Chondrocyte (in vitro differentiated cells): ENCODE data around the gene CDCA4. TPM values are rescaled to one million over a fixed set of nuclear protein-coding genes. Genes with fewer than 3 reads are reported as not detected.

Experiments used
- DNase-seq: peaks from one replicate; pipeline ENCODE4 v3.0.0; 2021; ENCODE audit warnings: mixed read lengths, low spot score
- H3K27ac Mint-ChIP-seq: one replicate; pipeline ENCODE4 v1.8.0; 2021; ENCODE audit warnings: mild to moderate bottlenecking, moderate library complexity, mixed read lengths; ENCODE audit not compliant: unreplicated experiment
- H3K27me3 Mint-ChIP-seq: 2 replicates; pipeline ENCODE4 v1.8.0; 2021; ENCODE audit warnings: low read depth, mixed read lengths
- H3K36me3 Mint-ChIP-seq: 2 replicates; pipeline ENCODE4 v1.8.0; 2021; ENCODE audit warnings: low read depth, mixed read lengths
- H3K4me1 Mint-ChIP-seq: 2 replicates; pipeline ENCODE4 v1.8.0; 2021; ENCODE audit warnings: low read depth, mild to moderate bottlenecking, mixed read lengths
- H3K4me3 Mint-ChIP-seq: one replicate; pipeline ENCODE4 v1.8.0; 2021; ENCODE audit warnings: mild to moderate bottlenecking, moderate library complexity, mixed read lengths; ENCODE audit not compliant: unreplicated experiment
- H3K9me3 Mint-ChIP-seq: 2 replicates; pipeline ENCODE4 v1.8.0; 2021; ENCODE audit warnings: low read depth, mixed read lengths
- CTCF ChIP-seq: fragments of 200-600 bp; sonication (generic); IDR thresholded peaks from 2 replicates; pipeline ENCODE4 v1.5.0; 2021; ENCODE audit warnings: antibody characterized with exemption, mild to moderate bottlenecking, moderate library complexity
- total RNA-seq: library from RNA; stranded (reverse); gene quantifications from 3 replicates; pipeline ENCODE4 v1.2.1, GENCODE V29; 2021

CDCA4 gene
- total RNA-seq, 1 donor from 2014 or later: 18.0 TPM

- no peak overlapping the region for H3K27ac Mint-ChIP-seq
- no peak overlapping the region for H3K4me3 Mint-ChIP-seq
- no peaks in the 10 kb centered on the region for H3K27me3 Mint-ChIP-seq
- no peak for TF ChIP-seq CTCF
- H3K9me3 Mint-ChIP-seq: no peaks in the 10 kb centered on the region
- DNase-seq: peak; percentile 85
- no peaks in the 10 kb centered on the region for H3K36me3 Mint-ChIP-seq
- H3K4me1 Mint-ChIP-seq: peaks cover 28% of the 10 kb centered on the region
Measured at GRCh38 chr14:104982548-104983230, 38.2 kb downstream of the CDCA4 start.

- DNase-seq: peak; percentile 75
- no peak for TF ChIP-seq CTCF
- no peak overlapping the region for H3K4me3 Mint-ChIP-seq
- no peak overlapping the region for H3K27ac Mint-ChIP-seq
- no peaks in the 10 kb centered on the region for H3K36me3 Mint-ChIP-seq
- H3K4me1 Mint-ChIP-seq: peaks cover 32% of the 10 kb centered on the region
- no peaks in the 10 kb centered on the region for H3K27me3 Mint-ChIP-seq
- no peaks in the 10 kb centered on the region for H3K9me3 Mint-ChIP-seq
Measured at GRCh38 chr14:104981699-104982541, 39.0 kb downstream of the CDCA4 start.

GRCh38 chr14:104980611-104981531 lies 40.0 kb downstream of the CDCA4 start:
- Mint-ChIP-seq H3K4me3 (no peak overlapping the region), H3K4me1 (peaks cover 35% of the 10 kb centered on the region), H3K9me3 (no peaks in the 10 kb centered on the region), H3K27me3 (no peaks in the 10 kb centered on the region), H3K36me3 (no peaks in the 10 kb centered on the region), H3K27ac (no peak overlapping the region)
- TF ChIP-seq CTCF: no peak
- DNase-seq: peak; percentile 76

DNA sequence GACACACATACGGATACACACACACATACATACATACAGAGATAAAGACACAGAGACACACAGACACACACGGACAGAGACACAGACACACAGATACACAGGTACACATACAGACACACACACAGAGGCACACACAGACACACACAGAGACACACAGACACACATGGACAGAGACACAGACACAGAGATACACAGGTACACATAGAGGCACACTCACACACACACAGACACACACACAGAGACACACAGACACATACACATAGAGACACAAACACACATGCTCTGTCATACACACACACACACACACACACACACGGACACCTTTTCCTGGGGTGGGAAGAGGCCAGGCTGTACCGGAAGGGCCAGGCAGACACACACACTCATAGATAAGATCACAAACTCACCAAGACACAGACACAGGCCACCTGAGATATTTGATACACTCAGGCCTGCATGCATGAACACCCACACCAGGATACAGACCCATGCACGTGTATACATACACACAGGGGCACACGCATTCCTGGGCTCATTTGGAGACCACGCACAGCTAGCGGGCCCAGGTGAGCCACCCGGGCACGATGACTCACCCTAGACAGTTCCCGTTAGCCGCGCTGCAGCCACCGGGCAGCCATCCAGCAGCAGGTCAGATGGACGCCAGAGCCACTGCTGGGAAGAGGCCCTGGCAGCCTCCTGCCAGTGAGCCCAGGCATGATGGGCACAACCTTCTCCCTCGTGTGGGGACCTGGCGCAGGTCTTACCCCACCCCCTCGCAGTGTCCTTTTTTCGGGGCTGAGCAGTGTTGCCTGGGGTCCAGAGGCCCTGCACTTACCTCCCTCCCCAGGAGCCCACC lies 40.9 kb downstream of the CDCA4 start:
- H3K27me3 Mint-ChIP-seq: no peaks in the 10 kb centered on the region
- peak overlapping the region; percentile 29 for H3K27ac Mint-ChIP-seq
- peak; percentile 83 for DNase-seq
- H3K4me1 Mint-ChIP-seq: peaks cover 35% of the 10 kb centered on the region
- no peaks in the 10 kb centered on the region for H3K9me3 Mint-ChIP-seq
- no peak for TF ChIP-seq CTCF
- no peak overlapping the region for H3K4me3 Mint-ChIP-seq
- no peaks in the 10 kb centered on the region for H3K36me3 Mint-ChIP-seq
